GM18507 (cell line): Measurements from ENCODE around the gene SLCO3A1.

Source experiments
- DNase-seq: peaks from one replicate; pipeline ENCODE4 v3.0.0; 2011; ENCODE audit warnings: low read depth; ENCODE audit not compliant: insufficient read length; ENCODE audit errors: extremely low spot score
- FAIRE-seq: peaks from 2 replicates; lab custom pipeline; 2011; peaks lifted over from hg19 to GRCh38; lab: Jason Lieb, UNC

SLCO3A1 gene

GRCh38 chr15:92123962-92124656, 270.6 kb downstream of the SLCO3A1 start:
- FAIRE-seq (no peak), DNase-seq (no peak)

GRCh38 chr15:92124657-92125010, 271.1 kb downstream of the SLCO3A1 start:
- FAIRE-seq (no peak), DNase-seq (no peak)

GRCh38 chr15:92128788-92129187, 275.3 kb downstream of the SLCO3A1 start:
- FAIRE-seq (no peak), DNase-seq (no peak)

- no peak for DNase-seq
- FAIRE-seq: no peak
These were observed 276.7 kb downstream of the SLCO3A1 start for GRCh38 chr15:92130244-92130643.

- no peak for DNase-seq
- no peak for FAIRE-seq
These were observed 277.4 kb downstream of the SLCO3A1 start for GRCh38 chr15:92130906-92131305.

GRCh38 chr15:92132982-92133755, 279.7 kb downstream of the SLCO3A1 start:
- FAIRE-seq: no peak
- DNase-seq: no peak

- DNase-seq (no peak), FAIRE-seq (no peak)
These were observed 287.3 kb downstream of the SLCO3A1 start for GRCh38 chr15:92140796-92141195.

- no peak for DNase-seq
- no peak for FAIRE-seq
These were observed 288.1 kb downstream of the SLCO3A1 start for GRCh38 chr15:92141607-92142006.

GRCh38 chr15:92142242-92143232, 289.0 kb downstream of the SLCO3A1 start:
- no peak for FAIRE-seq
- no peak for DNase-seq

- FAIRE-seq (no peak), DNase-seq (no peak)
These were observed 290.3 kb downstream of the SLCO3A1 start for GRCh38 chr15:92143765-92144164.

- no peak for DNase-seq
- FAIRE-seq: no peak
These were observed 293.1 kb downstream of the SLCO3A1 start for GRCh38 chr15:92146511-92147150.

- DNase-seq (no peak), FAIRE-seq (no peak)
These were observed 295.5 kb downstream of the SLCO3A1 start for GRCh38 chr15:92149029-92149428.

- no peak for DNase-seq
- FAIRE-seq: no peak
These were observed 296.0 kb downstream of the SLCO3A1 start for GRCh38 chr15:92149465-92149864.

GRCh38 chr15:92151168-92151567, 297.7 kb downstream of the SLCO3A1 start:
- DNase-seq (no peak), FAIRE-seq (no peak)

GRCh38 chr15:92151741-92152140, 298.2 kb downstream of the SLCO3A1 start:
- no peak for DNase-seq
- no peak for FAIRE-seq

- FAIRE-seq: no peak
- no peak for DNase-seq
These were observed 299.5 kb downstream of the SLCO3A1 start for GRCh38 chr15:92152983-92153382.

- DNase-seq (no peak), FAIRE-seq (no peak)
These were observed 300.1 kb downstream of the SLCO3A1 start for GRCh38 chr15:92153620-92154019.

GRCh38 chr15:92155934-92156333, 302.4 kb downstream of the SLCO3A1 start:
- no peak for FAIRE-seq
- no peak for DNase-seq

- DNase-seq (no peak), FAIRE-seq (no peak)
These were observed 304.3 kb downstream of the SLCO3A1 start for GRCh38 chr15:92157666-92158298.
